HG02970 (cell line): ENCODE measurements around the gene SRGAP1.
A peak's percentile ranks its signal among the peaks of the same experiment; 100 is the strongest.
"Not testable (repeated sequence)": the region's sequence is repeated elsewhere in the genome, so short reads cannot be mapped to it uniquely, and the experiment has no call there.

Experiments
- ATAC-seq: cut with Tn5 transposase; IDR thresholded peaks from one replicate; pipeline ENCODE4 v1.9.1; 2021; ENCODE audit warnings: mild to moderate bottlenecking, moderate library complexity, moderate number of reproducible peaks; ENCODE audit not compliant: unreplicated experiment, low FRiP score

The SRGAP1 gene

DNA sequence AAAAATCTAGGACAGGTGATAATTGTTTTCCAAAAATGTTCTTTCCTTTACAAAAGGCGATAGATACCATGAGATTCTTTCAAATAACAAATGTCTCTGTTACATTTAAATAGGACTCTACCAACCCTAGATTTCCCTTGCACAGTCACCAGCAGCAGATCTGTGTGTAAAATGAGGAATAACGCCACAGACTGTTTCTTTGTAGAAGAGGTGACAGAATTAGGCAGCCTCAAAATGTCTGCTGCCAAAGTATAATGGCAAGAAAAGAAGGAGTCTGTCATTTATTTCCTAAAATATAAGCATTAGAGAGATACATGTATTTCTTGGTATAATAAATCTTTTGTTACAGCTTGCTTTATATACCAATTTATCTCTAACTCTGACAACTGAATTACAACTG is 8.5 kb upstream of the SRGAP1 start:
- ATAC-seq = no peak

DNA sequence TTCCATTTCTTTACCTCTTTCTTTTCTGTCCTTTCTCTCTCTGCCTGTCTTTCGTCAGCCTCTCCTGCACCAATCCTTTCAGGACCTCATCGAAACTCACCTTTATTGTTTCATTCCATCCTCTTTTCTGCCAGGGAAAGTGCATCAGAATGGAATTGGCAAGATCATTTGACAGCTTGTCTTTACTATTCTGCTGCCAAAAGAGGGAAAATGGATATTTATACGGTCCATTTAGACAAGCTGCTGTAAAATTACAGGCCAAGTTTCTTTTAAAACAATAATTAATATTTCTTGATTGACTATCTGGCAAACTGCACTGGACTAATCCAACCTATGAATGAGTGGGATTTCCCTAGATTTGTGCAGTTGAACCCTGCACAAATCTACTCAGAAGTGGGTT is 7.6 kb upstream of the SRGAP1 start:
- no peak for ATAC-seq

DNA sequence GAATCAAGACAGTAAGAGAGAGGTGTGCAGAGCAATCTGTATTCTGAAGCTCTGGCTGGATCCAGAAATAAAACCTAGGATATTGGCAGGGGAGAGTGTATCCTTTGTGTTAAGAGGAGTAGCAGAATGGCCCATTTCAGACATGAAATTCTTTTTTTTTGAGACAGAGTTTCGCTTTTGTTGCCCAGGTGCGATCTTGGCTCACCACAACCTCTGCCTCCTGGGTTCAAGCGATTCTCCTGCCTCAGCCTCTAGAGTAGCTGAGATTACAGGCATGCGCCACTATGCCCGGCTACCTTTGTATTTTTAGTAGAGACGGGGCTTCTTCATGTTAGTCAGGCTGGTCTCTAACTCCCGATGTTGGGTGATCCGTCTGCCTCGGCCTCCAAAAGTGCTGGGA is 6.1 kb upstream of the SRGAP1 start:
- ATAC-seq = no peak

DNA sequence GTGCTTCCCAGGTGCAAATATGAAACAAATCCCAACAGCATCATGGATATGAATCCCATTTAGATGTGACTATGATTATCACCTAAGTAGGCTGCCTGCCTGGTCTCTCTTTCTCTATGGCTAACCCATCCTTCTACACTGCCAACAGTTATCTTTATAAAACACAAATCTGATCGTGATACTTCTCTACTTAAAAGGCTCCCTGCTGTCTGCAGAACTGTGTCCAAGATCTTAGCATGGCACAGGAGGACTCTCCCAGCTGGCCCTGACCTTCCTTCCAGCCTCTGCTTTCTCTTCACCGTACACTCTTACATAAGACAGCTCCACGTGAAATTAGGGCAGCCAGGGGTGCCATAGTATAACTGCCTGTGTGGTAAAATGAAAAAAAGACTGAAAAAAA is 3.5 kb upstream of the SRGAP1 start:
- no peak for ATAC-seq

DNA sequence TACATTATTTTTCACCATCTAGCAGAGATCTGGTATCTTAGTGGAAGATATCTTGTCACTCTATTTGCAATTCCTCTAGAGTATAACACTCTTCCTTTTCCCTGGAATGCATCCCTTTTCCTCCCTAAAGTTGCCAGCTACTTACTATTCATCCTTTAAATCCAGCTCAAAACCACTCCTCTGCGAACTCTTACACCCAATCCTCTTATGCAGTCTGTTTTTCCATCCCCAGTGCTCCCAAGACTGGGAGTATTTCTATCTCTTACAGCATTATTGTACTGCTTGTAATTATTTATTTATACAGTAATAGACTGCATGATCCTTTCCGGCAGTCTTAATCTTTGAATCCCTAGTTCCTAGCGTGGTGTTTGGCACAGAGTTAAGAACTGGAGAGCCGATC is 2.9 kb upstream of the SRGAP1 start:
- no peak for ATAC-seq

DNA sequence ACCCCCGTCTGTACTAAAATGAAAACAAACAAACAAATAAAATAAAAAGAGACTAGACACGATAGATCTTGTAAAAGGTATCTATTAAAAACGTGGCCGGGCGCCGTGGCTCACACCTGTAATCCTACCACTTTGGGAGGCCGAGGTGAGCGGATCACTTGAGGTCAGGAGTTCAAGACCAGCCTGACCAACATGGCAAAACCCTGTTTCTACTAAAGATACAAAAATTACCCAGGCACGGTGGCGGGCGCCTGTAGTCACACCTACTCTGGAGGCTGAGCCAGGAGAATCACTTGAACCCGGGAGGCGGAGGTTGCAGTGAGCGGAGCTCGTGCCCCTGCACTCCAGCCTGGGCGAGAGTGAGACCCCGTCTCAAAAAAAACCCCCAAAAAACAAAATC is 1.8 kb upstream of the SRGAP1 start:
- ATAC-seq = not testable (repeated sequence)

DNA sequence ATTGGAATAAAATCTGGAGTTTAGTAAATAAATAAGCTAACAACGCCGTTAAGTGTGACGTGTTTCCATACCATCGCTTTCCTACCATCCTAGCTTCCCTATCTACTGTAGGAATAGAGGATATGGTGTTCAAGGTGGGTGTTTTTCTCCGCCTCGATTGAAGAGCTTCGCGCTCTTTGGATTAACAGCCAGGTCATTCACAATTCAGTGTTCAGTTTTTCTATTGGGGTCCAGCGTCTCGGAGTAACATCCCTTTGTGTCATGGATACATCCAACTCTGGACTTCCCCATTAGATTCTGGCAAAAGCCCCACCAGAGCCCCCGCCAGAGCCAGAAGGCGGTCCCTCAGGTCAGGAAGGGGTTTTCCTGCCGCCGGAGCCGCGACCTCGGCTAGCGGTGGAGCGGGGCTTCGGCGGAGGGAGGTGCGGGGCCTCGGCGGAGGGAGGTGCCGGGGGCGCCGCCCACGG is 1.2 kb upstream of the SRGAP1 start:
- no peak for ATAC-seq

DNA sequence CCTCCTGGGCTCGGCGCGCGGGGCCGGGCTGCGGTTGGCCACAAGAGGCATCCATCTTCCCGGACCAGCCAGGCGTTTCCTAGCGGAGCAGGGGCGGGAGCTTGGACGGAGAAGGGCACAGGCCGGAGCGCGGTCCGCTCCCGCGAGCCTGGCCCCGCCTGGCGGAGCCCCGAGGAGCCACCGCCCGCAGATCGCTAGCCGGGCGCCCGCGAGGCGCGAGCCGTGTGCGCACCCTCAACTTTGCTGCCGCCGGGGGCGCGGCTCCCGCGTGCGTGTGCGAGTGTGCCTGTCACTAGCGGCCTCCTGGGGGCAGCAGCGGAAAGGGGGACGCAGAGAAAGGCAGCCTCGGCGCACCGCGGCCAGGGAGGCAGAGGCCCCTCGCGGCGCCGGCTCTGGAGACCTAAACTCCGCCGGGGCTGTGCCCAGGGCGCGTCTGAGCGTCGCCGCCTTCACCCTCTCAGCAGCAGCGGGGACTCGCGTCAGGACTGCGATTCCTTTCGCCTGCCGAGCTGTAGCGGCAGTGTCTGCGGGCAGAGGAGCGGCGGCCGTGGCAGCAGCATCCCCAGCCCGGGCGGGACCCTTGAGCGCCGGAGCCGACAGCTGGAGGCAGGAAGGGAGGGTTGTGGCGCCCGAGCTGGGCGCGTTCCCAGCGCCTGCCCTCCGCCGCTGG is 644 bp upstream of the SRGAP1 start:
- ATAC-seq = peak; percentile 94

DNA sequence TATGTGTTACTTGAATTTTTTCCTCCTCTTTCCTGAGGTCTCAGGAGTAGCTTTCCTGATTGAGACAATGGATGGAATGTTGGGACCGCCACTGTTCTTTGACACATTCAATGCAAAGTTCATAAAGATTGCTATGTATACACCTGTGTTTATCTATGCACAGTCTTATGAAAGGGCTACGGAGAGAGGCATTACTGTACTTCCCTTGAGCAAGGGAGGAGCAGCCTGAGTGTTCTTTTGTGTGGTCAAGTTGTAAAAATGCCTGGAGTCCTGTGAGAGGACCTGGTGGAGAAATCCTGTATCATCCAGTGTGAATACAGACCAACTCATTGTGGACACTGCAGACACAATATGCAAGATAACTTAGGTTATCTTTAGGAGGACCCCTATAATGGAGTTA is 1.2 kb downstream of the SRGAP1 start:
- no peak for ATAC-seq

DNA sequence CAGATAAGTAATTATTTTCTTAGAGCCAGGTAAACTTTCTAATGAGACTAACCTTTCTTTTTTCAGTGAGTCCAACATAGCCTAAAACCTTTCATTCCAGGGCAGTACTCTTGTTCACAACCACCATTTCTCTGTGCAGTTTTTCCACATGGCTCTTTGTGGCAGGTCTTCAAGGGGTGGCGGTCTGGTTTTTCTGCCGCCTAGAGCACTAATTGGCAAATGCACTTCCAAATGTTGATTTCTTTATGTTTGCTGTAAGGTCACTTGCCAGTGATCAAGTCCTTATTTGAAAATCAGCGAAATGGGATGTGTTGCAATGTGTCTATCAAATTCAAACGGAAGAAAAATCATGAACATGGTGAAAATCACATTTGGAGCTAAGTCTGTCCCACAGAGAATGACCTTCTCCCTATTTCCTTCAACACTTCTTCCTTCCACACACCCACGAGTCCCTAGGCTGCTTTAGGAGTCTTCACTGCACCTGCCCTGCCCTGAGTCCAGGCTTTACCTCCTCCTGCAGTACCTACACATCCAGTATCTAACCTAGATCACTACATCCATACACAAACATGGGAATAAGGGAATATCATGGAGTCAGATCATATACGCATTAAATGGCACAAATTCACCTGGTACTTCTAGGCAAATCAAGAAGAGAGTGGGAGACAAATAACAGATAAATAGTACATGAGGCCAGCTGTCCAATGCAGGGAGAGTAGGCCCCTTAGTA is 1.9 kb downstream of the SRGAP1 start:
- ATAC-seq = no peak

DNA sequence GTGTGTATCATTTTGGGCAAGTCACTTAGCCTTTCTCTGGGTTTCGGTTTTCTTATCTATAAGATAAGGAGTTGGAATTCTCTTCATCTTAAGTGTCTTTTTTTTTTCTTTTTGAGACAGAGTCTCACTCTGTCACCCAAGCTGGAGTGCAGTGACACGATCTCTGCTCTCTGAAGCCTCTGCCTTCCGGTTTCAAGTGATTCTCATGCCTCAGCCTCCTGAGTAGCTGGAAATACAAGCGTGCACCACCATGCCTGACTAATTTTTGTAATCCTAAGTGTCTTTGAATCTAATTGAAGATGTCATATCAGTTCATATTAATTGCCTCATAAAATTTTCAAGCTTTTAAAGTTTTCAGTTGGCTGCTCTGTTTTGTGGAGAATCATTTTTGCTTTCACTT is 4.0 kb downstream of the SRGAP1 start:
- no peak for ATAC-seq

DNA sequence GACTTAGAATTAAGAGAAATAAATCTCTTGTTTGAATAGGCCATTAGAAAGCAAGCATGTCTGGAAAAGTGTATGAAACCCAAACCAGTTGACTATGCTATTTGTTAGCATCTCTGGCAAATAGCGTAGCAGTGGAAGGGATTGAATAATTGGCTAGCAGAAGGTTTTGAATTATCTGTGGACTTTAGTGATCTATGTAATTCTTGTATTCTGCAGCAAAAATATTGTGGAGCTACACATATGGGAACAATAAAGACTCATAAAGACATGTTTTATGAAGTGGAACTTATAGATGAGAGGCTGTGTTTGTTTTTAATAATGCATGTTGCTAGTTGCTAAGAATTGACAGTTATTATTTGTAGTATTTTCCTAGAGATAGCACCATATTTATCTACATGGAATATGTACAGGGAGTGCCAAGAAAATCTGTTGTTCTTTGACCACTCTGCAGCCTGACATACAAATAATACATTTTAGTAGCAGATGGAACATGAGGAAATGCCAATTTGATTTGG is 4.7 kb downstream of the SRGAP1 start:
- no peak for ATAC-seq

DNA sequence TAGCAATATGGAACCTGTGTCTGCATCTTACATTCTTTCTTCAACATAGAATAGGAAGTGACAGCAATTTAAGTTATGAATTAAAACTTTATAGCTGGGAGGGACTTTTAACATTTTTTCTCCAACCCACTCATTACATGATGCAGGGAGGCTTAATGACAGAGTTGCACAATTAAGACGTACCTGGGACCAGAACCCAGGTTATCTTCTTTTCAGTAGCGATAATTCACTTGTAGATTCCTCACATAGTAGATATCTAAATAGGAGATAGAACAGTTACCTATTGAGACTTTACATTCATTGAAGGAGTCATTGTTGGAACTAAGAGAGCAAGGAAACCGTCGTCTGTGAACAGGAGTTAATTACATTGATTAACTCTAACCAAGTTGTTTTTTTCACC is 5.1 kb downstream of the SRGAP1 start:
- no peak for ATAC-seq

DNA sequence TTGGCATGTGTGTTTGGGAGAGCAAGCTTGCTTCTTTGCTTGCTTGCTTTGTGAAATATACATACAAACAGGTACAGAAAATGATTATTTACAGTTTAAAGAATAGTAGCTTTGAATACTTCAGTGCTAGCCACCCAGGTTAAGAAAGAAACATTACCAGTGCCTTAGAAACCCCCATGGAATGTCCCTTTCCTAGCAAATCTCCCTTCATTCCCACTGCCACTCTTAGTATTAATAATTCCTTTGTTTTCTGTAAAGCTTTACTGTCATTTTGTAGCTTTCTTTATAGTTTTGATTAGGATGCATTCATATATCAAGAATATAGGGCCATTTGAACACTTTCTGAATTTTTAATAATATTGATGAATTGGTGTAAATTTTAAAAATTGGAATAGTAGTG is 9.5 kb downstream of the SRGAP1 start:
- ATAC-seq = no peak

DNA sequence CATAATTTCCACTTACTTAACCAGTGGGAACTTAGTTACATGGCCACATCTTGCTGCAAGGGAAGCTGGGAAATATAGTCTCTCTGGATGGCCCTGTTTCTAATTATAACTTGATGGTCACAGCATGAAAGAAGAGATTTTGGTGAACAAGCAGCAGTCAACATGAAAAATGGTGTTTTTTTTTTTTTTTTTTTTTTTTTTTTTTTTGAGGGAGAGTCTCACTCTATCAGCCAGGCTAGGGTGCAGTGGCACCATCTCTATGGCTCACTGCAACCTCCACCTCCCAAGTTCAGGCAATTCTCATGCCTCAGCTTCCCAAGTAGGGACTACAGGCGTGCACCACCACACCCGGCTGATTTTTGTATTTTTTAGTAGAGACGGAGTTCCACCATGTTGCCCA is 10.8 kb downstream of the SRGAP1 start:
- no peak for ATAC-seq

DNA sequence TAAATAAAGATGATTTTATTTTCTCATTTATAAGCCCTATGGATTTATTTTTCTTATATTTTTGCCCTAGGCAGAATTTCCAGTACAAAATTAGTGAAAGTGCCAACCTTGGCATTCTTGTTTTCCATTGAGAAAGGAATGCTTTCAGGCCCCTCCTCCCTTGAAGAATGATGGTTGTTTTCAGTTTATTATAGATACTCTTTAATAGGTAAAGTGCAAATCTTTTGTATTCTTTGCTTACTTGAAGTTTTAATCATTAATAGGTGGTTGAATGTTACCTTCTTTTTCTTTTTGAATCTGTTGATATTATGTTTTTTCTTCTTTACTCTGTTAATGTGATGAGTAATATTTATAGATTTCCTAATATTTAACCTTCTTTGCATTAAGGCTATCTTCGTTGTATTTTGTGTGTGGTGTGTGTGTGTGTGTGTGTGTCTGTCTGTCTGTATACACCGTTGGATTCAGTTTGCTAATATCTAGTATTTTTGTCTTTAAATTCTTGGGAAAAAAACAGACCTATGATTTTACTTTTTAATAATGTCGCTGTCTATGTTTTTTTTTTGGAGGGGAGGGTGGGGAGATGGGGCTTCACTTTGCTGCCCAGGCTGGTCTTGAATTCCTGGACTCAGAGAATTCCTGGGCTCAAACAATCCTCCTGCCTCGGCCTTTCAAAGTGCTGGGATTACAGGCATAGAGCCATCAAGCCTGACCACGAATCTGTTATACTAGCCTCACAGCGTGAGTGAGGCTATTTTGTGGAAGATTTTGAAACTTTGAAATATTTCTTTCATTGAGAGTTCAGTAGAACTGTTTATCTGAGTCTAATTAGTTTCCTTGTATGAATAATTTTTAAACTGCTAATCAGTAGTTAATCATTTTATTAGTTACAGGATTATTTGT is 13.5 kb downstream of the SRGAP1 start:
- ATAC-seq = no peak

DNA sequence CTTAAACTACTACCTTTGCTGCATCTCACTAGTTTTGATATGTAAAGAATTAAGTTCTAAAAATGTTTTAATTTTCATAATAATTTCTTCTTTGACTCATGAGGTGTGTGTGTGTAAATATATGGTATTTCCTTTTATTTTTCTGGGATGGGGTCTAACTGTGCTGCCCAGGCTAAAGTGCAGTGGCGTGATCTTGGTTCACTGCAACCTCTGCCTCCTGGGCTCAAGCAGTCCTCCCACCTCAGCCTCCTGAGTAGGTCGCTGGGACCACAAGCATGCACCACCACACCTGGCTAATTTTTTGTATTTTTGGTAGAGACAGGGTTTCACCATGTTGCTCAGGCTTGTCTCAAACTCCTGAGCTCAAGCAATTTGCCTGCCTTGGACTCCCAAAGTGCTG is 15.4 kb downstream of the SRGAP1 start:
- not testable (repeated sequence) for ATAC-seq

DNA sequence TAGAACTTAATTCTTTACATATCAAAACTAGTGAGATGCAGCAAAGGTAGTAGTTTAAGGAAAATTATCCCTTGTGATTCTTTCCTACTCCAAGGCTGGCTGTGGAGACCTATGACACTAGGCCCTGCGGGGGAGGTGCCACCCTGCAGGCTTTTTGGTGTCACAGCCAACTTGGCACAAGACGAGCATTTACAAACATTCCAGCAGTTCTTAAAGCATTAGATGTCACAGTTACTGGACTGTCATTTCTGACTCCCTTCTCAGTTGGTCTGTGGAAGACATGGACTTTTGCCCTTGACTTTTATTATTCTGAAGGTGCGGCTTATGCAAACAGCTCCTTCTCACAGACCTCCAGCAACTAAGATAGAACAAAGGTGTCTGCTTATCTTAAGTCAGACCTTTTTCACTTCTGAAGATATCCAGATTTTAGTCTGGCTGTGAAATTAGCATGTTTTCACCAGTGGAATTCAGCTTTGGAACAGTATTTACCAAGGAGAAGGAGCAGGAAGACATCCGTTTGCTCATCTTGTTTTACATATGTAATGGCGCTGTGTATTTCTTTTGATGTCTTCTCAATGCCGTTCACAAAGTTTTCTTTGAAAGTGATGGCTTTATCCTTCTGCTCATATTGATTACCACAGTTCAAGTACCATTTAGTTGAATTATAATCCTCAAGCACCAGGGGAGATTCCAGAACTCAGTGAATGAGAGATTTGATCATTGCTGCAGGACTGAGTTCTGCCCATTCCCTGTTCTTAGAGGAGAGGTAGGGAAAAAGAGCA is 17.9 kb downstream of the SRGAP1 start:
- ATAC-seq = no peak

DNA sequence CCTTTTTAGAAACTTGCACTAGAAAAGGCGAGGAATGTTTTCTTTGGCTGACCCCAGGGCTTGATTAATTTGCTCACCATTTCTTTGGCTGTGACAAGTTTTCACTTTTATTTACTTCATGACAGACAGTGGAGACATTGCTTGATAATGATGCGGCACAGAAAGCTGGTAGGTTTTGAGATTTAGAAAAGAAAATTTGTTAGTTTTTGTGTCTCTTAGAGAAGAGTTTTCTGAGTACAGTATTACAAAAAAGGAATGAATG is 18.4 kb downstream of the SRGAP1 start:
- no peak for ATAC-seq

DNA sequence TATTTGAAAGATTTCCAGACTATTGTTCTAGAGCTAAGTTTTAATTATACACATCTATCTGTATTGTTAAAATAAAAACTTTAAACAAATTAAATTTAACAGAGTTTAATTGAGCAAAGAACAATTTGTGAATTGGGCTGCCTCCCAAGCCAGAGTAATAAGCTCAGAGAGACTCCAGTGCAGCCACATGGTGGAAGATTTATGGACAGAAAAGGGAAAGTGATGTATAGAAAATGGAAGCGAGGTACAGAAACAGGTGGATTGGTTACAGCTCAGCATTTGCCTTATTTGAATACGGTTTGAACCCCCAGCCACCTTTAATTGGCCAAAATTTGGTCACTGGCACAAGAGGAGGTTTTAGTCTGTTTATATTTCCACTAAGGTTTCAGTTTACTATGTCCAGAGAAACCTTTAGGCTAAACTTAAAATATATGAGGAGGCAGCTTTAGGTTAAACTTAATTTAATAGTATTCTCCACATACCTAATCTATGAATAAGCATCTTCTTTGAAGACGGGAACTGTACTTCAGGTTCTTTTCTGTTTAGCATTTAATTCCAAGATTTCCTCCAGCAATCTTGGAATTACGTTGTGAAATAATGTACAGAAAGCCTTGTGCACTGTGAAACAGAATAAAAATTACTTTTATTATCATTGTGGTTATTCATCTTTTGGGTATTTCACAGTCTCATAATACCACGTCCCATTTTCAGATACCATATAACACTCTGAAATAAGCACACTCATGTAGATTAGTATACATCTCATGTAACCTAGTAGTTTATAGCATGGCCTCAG is 19.4 kb downstream of the SRGAP1 start:
- ATAC-seq = no peak
